ENCODE data around the gene KRT6C.

The KRT6C gene

DNA sequence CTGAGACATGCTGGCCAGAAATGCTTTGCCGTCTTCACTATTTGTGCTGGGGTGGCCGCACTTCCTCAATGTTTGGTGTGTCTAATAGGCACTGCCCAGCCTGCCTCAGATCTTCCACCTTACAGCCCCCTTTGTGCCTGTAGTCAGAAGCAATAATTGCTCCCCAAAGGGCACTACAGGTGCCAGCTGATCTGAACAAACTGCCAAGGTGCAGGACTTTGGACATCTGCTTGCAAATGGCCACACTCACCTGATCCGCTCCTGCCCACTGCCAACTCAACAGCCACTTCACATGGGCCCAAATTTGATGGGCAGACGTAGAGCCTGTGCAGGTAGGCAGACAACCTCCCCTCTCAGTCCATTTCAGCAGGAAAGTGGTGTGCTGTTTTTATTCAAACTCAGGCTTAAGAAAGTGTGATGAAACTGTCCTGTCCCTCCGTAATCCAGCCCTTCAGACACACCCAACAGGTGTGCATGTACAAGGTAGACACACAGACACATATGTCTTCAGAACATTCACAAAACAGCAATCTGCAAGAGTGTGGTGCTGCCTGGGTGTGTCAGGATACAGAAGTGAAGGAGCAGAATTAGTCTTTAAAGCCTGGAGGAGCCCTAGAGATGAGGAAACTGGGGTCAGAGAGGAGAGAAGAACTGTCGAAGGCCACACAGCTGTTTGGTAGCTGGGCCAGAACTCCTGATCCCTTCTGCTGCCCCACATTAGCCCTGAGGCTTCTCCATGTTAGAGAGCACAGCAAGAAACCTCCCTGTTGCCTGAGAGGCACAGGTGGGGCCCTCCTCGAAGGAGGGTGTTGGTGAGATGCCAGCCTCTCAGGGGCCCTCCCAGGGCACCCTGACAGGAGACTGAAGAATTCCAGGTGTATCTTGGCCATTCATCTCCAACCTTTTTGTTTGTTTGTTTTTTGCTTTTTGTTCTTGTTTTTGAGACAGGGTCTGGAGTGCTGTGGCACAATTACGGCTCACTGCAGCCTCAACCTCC lies 35.0 kb downstream of the KRT6C start:
- no peak overlapping the region for H3K4me2 ChIP-seq (ENCODE audit: low read length)
- no peak for TF ChIP-seq EZH2phosphoT487 (IDR thresholded peaks at IDR 0.05; ENCODE audit: low read depth)
- peaks cover 9% of the 10 kb centered on the region for H3K4me1 ChIP-seq (ENCODE audit: low read length)

DNA sequence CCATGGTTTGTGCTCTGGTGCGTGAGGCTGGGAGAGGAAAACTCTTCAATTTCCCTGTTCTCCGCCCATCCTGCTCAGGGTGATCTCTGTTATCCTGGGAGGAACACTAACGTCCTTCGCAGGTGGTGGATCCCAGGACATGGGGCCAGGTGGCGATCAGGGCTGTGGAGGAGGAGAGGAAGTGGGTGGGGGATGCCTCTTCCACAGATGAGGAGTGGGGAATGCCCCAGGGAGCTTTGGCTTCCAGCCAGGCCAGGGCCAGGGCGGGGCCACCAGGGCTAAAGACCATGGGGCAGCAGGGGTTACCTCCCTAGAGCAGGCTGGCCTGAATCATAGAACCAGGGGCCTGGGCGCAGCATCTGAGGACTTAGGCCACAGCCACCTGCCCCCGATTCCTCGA lies 36.1 kb downstream of the KRT6C start:
- H4K20me1 ChIP-seq (ENCODE audit: insufficient read depth, low read length), result no peaks in the 10 kb centered on the region
- no peak overlapping the region for H2AFZ ChIP-seq (ENCODE audit: low read depth, low read length)
- no peak overlapping the region for H3K4me2 ChIP-seq (ENCODE audit: low read length)
- no peaks in the 10 kb centered on the region for H3K79me2 ChIP-seq (ENCODE audit: low read length)
- no peak overlapping the region for H3K9ac ChIP-seq (ENCODE audit: low read length)
- H3K4me3 ChIP-seq (ENCODE audit: low read length), result no peak overlapping the region
- H3K27me3 ChIP-seq (ENCODE audit: low read depth, low read length), result peaks cover 37% of the 10 kb centered on the region
- no peaks in the 10 kb centered on the region for H3K36me3 ChIP-seq (replicated peaks; ENCODE audit: low read depth, low read length)
- H3K4me1 ChIP-seq (ENCODE audit: low read length), result peaks cover 9% of the 10 kb centered on the region
- TF ChIP-seq EZH2phosphoT487 (IDR thresholded peaks at IDR 0.05; ENCODE audit: low read depth), result no peak
- TF ChIP-seq, protein P1, sequence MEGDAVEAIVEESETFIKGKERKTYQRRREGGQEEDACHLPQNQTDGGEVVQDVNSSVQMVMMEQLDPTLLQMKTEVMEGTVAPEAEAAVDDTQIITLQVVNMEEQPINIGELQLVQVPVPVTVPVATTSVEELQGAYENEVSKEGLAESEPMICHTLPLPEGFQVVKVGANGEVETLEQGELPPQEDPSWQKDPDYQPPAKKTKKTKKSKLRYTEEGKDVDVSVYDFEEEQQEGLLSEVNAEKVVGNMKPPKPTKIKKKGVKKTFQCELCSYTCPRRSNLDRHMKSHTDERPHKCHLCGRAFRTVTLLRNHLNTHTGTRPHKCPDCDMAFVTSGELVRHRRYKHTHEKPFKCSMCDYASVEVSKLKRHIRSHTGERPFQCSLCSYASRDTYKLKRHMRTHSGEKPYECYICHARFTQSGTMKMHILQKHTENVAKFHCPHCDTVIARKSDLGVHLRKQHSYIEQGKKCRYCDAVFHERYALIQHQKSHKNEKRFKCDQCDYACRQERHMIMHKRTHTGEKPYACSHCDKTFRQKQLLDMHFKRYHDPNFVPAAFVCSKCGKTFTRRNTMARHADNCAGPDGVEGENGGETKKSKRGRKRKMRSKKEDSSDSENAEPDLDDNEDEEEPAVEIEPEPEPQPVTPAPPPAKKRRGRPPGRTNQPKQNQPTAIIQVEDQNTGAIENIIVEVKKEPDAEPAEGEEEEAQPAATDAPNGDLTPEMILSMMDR (IDR thresholded peaks at IDR 0.05; ENCODE audit: low read depth, low read length), result no peak
- H3K9me3 ChIP-seq (ENCODE audit: insufficient read depth, low read length), result no peaks in the 10 kb centered on the region
- no peak overlapping the region for H3K27ac ChIP-seq (ENCODE audit: low read length)

More for the DNA sequence above, 35.0 kb downstream of the KRT6C start:
- H3K27ac ChIP-seq (ENCODE audit: low read length), result no peak overlapping the region
- H3K27me3 ChIP-seq (ENCODE audit: low read depth, low read length), result peaks cover 40% of the 10 kb centered on the region
- no peak overlapping the region for H2AFZ ChIP-seq (ENCODE audit: low read depth, low read length)
- H3K4me3 ChIP-seq (ENCODE audit: low read length), result no peak overlapping the region
- H3K79me2 ChIP-seq (ENCODE audit: low read length), result no peaks in the 10 kb centered on the region
- no peaks in the 10 kb centered on the region for H4K20me1 ChIP-seq (ENCODE audit: insufficient read depth, low read length)
- H3K36me3 ChIP-seq (replicated peaks; ENCODE audit: low read depth, low read length), result no peaks in the 10 kb centered on the region
- no peaks in the 10 kb centered on the region for H3K9me3 ChIP-seq (ENCODE audit: insufficient read depth, low read length)
- no peak overlapping the region for H3K9ac ChIP-seq (ENCODE audit: low read length)

DNA sequence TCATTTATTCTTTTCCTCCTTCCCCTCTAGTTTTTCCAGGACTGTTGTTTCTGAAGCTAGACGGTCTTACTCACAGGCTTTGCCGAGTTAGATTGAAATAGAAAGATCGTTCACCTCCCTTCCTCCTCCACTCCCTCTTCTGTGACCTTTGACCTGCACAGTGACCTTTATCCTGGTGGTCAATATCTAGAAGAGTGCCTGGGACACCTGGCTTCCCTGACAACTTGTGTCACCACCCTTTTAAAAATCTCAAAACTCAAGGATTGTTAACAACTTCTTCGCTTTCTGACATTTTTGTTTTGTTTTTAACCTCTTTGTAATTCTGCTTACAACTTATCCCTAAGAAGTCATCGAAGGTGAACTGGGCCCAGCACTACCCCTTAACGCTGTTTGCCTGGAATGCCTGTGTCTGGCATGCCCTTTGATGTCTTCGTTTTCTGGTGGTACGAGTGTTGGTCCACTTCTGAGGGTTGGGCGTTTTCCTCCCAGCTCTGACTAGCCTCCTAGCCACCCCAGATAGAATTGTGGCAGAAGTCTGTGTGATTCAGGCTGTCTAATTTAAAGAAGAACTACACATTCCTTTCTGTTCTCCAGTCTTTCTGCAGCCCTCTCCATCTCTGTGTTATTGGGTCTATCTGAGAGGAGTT lies 36.7 kb downstream of the KRT6C start:
- H2AFZ ChIP-seq (ENCODE audit: low read depth, low read length), result no peak overlapping the region
- H3K4me2 ChIP-seq (ENCODE audit: low read length), result no peak overlapping the region
- TF ChIP-seq, protein P1 (IDR thresholded peaks at IDR 0.05; ENCODE audit: low read depth, low read length), result no peak
- no peak for TF ChIP-seq EZH2phosphoT487 (IDR thresholded peaks at IDR 0.05; ENCODE audit: low read depth)
- H3K4me3 ChIP-seq (ENCODE audit: low read length), result no peak overlapping the region
- no peaks in the 10 kb centered on the region for H4K20me1 ChIP-seq (ENCODE audit: insufficient read depth, low read length)
- H3K36me3 ChIP-seq (replicated peaks; ENCODE audit: low read depth, low read length), result no peaks in the 10 kb centered on the region
- H3K27ac ChIP-seq (ENCODE audit: low read length), result no peak overlapping the region
- H3K79me2 ChIP-seq (ENCODE audit: low read length), result no peaks in the 10 kb centered on the region
- H3K9ac ChIP-seq (ENCODE audit: low read length), result no peak overlapping the region
- H3K27me3 ChIP-seq (ENCODE audit: low read depth, low read length), result peaks cover 35% of the 10 kb centered on the region
- no peaks in the 10 kb centered on the region for H3K9me3 ChIP-seq (ENCODE audit: insufficient read depth, low read length)
- peaks cover 9% of the 10 kb centered on the region for H3K4me1 ChIP-seq (ENCODE audit: low read length)

DNA sequence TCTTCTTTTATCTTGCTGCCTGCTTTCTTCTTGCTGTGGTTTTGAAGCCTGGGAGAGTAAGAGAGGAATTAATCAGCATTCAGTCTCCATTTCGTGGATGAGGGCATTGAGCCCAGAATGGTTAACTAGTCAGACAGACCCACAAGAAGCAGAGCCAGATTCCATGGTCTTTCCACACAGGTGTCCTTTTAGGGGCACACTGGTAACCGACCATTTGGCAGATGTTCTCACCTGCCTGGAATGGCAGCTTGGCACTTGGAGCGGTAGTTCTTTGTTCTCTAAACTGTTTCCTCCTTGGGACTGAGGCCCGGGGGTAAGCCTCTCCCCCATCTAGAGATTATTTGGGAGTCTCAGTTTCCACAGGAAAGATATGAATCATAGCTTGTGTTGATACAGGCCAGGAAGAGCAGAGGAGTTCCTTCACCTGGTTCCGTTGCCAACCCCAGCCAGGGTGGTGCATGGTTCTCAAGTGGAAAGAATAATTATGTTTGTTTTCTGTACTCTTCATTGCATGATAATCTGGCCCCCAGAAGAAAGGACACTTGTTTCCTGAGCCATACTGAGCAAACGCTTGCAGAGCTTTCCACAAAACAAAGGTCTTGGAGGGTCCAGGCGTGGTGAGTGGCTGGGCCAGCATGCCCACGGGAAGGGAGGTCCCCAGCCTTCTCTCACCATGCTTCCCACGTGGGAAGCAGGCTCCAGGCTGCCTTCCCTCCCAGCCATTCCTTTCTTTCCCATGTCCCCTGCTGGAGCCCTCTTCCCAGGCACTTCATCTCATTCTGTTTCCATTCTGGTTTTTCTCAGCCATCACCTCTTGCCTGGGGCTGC lies 37.4 kb downstream of the KRT6C start:
- Histone ChIP-seq H3K9me3 (ENCODE audit: insufficient read depth, low read length) (no peaks in the 10 kb centered on the region), H3K4me1 (ENCODE audit: low read length) (peaks cover 4% of the 10 kb centered on the region), H3K36me3 (replicated peaks; ENCODE audit: low read depth, low read length) (no peaks in the 10 kb centered on the region), H3K9ac (ENCODE audit: low read length) (no peak overlapping the region), H3K27ac (ENCODE audit: low read length) (no peak overlapping the region), H3K4me3 (ENCODE audit: low read length) (no peak overlapping the region), H4K20me1 (ENCODE audit: insufficient read depth, low read length) (no peaks in the 10 kb centered on the region), H3K4me2 (ENCODE audit: low read length) (no peak overlapping the region), H3K27me3 (ENCODE audit: low read depth, low read length) (peaks cover 37% of the 10 kb centered on the region), H2AFZ (ENCODE audit: low read depth, low read length) (no peak overlapping the region), H3K79me2 (ENCODE audit: low read length) (no peaks in the 10 kb centered on the region)
- no peak for TF ChIP-seq EZH2phosphoT487 (IDR thresholded peaks at IDR 0.05; ENCODE audit: low read depth)
- TF ChIP-seq, protein P1 (IDR thresholded peaks at IDR 0.05; ENCODE audit: low read depth, low read length), result no peak

Measured in OCI-LY3 (cell line).